GM08714 (cell line): ENCODE data around the gene CRABP1.

ENCODE experiments used
- H3K4me3 ChIP-seq: fragments of 200-500 bp; sonication (Bioruptor generic); 2 replicates; pipeline ENCODE4 v1.5.1; 2014; ENCODE audit warnings: mild to moderate bottlenecking, low read length, inconsistent platforms
- ZNF274 ChIP-seq: IDR thresholded peaks from 2 replicates; pipeline ENCODE4 v1.6.1; 2012; ENCODE audit warnings: mild to moderate bottlenecking, low read depth, low read length

CRABP1 gene

DNA sequence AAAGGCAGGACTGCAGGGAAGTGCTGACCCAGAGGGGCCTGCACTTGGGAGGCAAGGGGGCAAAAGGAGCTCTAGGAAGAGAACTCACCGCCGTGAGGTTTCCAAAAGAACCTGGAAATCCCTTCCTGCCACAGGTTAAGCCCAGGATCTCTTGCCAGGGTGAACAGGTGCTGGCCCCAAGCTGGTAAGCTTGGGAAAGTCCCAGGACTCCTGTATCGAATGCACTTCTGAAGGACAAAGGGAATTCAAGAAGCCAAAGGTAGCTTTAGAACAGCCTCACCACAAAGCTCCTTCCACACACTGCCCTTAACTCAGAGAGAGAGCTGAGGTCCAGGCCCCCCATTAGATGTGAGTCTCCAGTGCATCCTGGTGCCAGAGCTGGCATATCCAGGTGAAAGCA lies 28.9 kb upstream of the CRABP1 start:
- no peak for TF ChIP-seq ZNF274
- H3K4me3 ChIP-seq, result no peak overlapping the region

- TF ChIP-seq ZNF274, result no peak
- no peak overlapping the region for H3K4me3 ChIP-seq
Observed at GRCh38 chr15:78312536-78312935, 27.6 kb upstream of the CRABP1 start.

DNA sequence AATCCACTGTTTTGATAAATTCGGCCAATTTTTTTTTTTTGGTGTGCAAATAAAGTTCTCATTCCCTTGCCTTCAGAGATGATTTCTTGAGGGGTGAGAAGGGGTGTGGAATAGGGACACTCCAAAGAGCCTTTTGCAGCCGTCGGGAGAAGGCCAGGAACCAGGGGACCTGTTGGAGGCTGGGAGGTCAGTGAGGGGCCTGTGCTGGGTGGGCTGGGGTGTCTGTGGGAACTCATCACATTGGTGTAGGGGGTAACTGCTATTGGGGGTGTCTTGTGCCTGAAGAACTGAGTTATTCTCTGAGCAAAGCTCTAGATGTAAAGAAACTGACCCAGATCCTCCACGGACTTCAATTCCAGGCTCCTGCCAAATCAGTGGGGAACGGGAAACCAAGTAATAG lies 27.2 kb upstream of the CRABP1 start:
- TF ChIP-seq ZNF274, result no peak
- no peak overlapping the region for H3K4me3 ChIP-seq

GRCh38 chr15:78313383-78313782 lies 26.8 kb upstream of the CRABP1 start:
- TF ChIP-seq ZNF274, result no peak
- no peak overlapping the region for H3K4me3 ChIP-seq

DNA sequence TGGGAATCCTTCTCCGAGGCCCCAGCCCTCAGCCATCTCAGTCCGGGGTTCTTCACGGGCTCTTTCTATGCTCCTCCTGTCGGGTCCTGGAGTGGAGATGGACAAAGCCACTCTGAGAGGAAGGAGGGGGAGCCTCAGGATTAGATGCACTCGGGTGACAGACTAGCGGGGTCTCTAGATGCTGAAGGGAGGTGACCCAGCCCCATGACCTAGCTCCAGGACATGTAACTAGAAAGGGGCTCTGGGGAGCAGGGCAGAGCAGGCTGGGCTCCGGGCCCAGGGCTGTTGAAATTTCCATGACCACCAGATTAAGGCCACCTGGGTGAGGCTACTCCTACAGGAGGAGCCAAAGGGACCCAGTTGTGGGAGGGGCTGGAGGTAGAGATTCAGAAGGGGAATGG lies 26.0 kb upstream of the CRABP1 start:
- H3K4me3 ChIP-seq, result no peak overlapping the region
- TF ChIP-seq ZNF274, result no peak

DNA sequence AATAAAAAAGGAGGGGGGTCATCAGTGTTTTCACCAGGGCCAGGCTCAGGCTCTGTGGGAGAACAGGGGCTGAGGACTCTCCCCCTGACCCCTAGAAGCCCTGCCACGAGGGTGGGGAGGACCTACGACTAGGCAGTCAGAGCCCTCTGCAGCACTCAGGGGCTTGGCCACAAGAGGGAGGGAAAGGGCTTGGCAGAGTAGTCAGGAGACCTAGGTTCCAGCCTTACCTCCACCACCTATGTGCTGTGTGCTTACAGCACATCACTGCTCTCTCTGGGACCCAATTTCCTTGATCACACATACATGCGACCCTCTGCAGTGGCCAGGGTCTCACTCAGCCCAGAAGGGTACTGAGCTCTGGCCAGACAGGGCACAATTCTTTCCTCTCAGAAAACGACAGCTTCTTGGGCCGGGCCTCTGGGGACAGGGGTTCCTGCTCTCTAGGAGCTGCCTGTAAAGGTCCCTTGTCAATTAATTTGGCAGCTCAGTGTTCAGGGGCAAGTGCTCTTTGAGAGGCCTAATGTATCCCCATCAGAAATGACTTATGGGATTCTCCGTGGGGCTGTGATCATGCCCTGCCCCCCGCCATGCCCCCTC lies 24.4 kb upstream of the CRABP1 start:
- H3K4me3 ChIP-seq, result no peak overlapping the region
- TF ChIP-seq ZNF274, result no peak

DNA sequence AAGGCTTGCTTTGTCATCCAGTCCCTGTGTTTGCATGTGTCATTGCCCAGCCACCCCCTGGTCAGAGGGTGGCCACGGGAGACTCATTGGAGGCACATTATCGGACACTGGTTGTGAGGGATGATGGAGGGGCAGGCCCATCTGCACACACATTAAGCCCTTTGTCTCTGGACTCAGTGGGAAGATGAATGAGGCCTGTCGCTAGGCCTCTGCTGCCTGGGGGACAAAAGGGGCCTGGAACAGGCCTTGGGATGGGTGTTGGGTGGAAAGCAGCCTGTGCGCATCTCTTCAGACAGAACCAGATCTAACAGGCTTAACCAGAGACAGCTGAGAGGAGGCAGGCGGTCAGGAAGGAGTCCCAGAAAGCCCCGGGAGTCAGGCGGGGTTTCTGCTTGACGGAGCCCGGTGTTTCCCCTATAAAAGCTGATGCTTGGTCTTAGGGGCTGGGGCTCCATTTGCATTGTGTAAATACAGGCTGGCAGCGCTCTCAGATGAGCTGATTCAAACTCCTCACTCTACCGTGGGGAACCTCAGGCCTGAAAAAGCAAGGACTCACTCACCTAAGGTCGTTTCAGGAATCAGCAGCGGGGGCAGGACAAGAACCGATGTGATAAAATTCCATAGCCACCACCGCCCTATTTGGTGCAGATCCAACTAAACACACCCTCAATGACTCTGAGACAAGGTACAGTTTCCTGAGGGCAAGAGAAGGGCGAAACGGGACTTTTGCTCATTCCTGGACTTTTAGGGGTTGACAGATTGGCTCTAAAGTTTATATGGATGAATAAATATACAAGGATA lies 23.7 kb upstream of the CRABP1 start:
- no peak overlapping the region for H3K4me3 ChIP-seq
- no peak for TF ChIP-seq ZNF274

GRCh38 chr15:78317145-78317836 lies 22.9 kb upstream of the CRABP1 start:
- TF ChIP-seq ZNF274, result no peak
- H3K4me3 ChIP-seq, result no peak overlapping the region

GRCh38 chr15:78319588-78319987 lies 20.6 kb upstream of the CRABP1 start:
- no peak for TF ChIP-seq ZNF274

GRCh38 chr15:78320183-78320582 lies 20.0 kb upstream of the CRABP1 start:
- no peak overlapping the region for H3K4me3 ChIP-seq
- no peak for TF ChIP-seq ZNF274

More at GRCh38 chr15:78319588-78319987, 20.6 kb upstream of the CRABP1 start:
- no peak overlapping the region for H3K4me3 ChIP-seq

- H3K4me3 ChIP-seq, result no peak overlapping the region
- no peak for TF ChIP-seq ZNF274
Observed at GRCh38 chr15:78321041-78321570, 19.0 kb upstream of the CRABP1 start.

- no peak overlapping the region for H3K4me3 ChIP-seq
- TF ChIP-seq ZNF274, result no peak
Observed at GRCh38 chr15:78321786-78322185, 18.4 kb upstream of the CRABP1 start.

- no peak for TF ChIP-seq ZNF274
- H3K4me3 ChIP-seq, result no peak overlapping the region
Observed at GRCh38 chr15:78322243-78322642, 17.9 kb upstream of the CRABP1 start.

DNA sequence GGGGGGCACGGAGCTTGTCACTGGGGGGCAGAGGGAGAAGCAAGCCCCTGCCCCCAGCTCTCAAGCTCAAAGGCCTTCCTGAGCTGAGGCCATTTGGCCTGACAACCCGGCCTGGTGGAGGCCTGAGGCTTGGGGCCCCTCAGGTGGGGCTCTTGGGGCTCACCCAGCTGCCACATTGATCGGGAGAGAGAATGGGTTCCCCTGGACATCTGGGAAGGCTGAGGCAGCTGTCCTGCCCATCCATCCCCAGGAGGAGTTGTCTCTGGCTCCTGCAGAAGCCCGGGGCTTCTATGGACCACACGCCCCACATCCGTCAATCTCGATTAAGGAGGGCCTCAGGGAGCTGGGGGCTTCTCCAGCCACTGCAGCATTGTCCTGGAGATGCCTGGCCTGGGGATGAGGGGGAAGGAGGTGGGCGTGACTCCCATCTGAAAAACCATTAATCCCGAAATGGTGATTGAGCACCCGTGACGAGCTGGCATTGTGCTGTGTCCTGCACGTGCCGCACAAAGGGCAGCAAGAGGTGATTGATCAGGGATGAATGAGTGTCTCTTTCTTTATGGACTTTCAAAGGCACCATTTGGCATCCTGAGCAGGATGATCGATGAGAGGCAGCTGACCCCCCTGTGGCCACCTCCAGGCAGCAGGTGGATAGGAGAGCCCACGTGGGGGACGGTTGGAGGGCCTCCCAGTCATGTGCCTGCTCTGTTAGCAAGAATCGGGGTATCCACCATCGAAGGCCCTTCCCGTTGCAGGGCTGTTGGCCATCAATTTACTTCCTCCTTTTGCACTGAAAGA lies 17.2 kb upstream of the CRABP1 start:
- no peak overlapping the region for H3K4me3 ChIP-seq
- TF ChIP-seq ZNF274, result no peak
